GM12874 (cell line): ENCODE data around the gene TCEANC.

ENCODE experiments used
- CTCF ChIP-seq: IDR thresholded peaks from 2 replicates; pipeline ENCODE4 v1.5.1; 2011; ENCODE audit warnings: low read depth, mild to moderate bottlenecking, control low read depth, low read length, moderate library complexity; ENCODE audit not compliant: insufficient read depth

TCEANC gene

GRCh38 chrX:13695601-13696115 lies 42.7 kb downstream of the TCEANC start:
- no peak for TF ChIP-seq CTCF

GRCh38 chrX:13697455-13697854 lies 44.5 kb downstream of the TCEANC start:
- no peak for TF ChIP-seq CTCF

- no peak for TF ChIP-seq CTCF
Measured at GRCh38 chrX:13697976-13698375, 45.0 kb downstream of the TCEANC start.

GRCh38 chrX:13698432-13698831 lies 45.5 kb downstream of the TCEANC start:
- no peak for TF ChIP-seq CTCF

GRCh38 chrX:13699183-13699826 lies 46.4 kb downstream of the TCEANC start:
- TF ChIP-seq CTCF: no peak

GRCh38 chrX:13700380-13700779 lies 47.4 kb downstream of the TCEANC start:
- TF ChIP-seq CTCF: no peak

GRCh38 chrX:13702111-13702789 lies 49.3 kb downstream of the TCEANC start:
- no peak for TF ChIP-seq CTCF
